OCI-M1 (cell line): Measurements from ENCODE around the gene USP3.
"Not testable (repeated sequence)": the region's sequence is repeated elsewhere in the genome, so short reads cannot be mapped to it uniquely, and the experiment has no call there.

ENCODE experiments used
- DNase-seq: peaks from one replicate; lab custom pipeline; 2025; lab: John Stamatoyannopoulos, UW

The USP3 gene

GRCh38 chr15:63475707-63476106, 28.7 kb upstream of the USP3 start:
- no peak for DNase-seq

- no peak for DNase-seq
These were observed 28.2 kb upstream of the USP3 start for GRCh38 chr15:63476229-63476632.

- no peak for DNase-seq
These were observed 26.1 kb upstream of the USP3 start for GRCh38 chr15:63478243-63478642.

- DNase-seq: no peak
These were observed 24.0 kb upstream of the USP3 start for GRCh38 chr15:63480441-63480821.

- no peak for DNase-seq
These were observed 23.1 kb upstream of the USP3 start for GRCh38 chr15:63481105-63481810.

GRCh38 chr15:63482874-63483323, 21.5 kb upstream of the USP3 start:
- no peak for DNase-seq

DNA sequence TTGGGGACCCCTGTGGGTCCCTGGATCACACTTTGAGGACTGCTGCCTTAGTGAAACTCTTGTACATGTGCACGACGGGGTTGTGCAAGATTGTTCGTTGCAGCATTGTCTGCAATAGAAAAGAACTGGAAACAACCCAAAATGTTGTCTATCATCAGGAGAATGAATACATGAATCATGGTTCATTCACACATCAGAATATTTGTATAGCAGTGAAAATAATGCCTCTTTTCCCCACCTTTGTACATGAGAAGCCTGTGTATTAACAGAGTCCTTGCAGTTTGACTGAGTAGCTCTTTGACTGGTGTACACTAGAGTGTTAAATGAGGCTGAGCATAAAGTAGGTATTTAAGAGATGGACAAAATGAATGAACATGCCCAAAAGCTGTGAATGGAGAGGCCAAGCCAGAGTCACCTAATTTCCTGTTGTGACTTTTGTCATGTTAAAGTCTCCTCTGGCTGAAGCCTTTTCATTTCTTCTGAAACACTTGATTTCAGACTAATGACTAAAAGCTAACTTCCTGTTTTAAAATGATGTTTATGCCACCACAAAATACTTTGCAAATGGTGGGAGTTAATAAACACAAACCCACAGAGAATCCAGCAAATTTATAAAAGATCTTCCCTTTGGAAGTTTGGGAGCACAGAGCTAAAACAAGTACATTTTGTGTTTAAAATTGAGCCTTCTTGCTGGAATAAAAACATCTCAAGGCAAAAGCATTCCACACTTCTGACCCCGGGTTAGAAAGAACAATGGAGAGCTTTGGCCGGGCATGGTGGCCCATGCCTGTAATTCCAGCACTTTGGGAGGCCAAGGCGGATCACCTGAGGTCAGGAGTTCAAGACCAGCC, 20.6 kb upstream of the USP3 start:
- peak; percentile 23 for DNase-seq

- DNase-seq: no peak
These were observed 19.8 kb upstream of the USP3 start for GRCh38 chr15:63484433-63485186.

GRCh38 chr15:63487076-63487757, 17.2 kb upstream of the USP3 start:
- DNase-seq: peak; percentile 95

- DNase-seq: not testable (repeated sequence)
These were observed 16.5 kb upstream of the USP3 start for GRCh38 chr15:63487758-63488397.

GRCh38 chr15:63488398-63488960, 15.9 kb upstream of the USP3 start:
- no peak for DNase-seq

GRCh38 chr15:63489352-63489751, 15.0 kb upstream of the USP3 start:
- no peak for DNase-seq

- DNase-seq: peak; percentile 42
These were observed 13.9 kb upstream of the USP3 start for GRCh38 chr15:63490345-63491034.

GRCh38 chr15:63491116-63491827, 13.1 kb upstream of the USP3 start:
- DNase-seq: peak; percentile 39

DNA sequence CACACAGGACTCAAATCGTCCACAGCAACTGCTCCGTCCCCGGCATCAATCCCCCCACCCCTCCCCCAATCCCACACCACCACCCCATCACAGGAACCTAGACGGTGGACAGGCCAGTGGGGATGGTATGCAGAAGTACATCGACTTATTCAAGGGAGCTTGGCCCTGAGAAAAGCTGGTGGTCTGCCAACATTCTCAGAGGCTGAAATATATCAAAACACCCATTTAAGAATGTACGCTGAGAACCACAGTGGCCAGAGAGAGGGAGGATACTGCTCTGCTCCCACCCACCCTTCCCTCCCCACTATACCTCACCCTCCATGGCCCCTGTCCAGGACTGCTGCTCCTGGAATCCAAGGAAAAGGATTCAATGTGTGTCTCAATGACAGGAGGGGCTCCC, 12.4 kb upstream of the USP3 start:
- DNase-seq: no peak

DNA sequence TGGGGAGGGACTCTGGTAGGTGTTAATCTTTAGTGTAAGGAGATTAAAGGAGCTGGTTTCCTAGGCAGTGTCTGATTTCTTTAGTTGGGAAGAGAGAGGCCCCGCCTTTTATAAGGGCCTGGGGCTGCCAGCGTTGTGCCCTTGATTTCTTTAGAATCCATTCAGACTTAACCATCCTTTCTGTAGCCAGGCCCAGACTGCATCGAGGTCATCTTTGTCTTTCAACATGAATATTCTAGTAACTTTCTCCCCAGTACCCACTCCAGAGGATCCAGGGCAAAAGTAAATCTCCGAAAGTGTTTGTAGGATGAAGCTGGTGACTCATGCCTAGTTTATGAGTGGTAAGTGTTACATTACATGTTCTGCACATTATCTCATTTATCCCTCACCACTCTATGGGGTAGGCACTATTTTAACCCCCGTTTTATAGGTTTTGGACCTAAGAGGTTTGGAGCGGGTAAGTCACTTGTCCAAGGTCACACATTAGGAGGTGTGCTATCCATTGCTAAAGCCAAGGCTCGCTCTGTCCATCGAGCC, 11.8 kb upstream of the USP3 start:
- no peak for DNase-seq

- DNase-seq: no peak
These were observed 11.0 kb upstream of the USP3 start for GRCh38 chr15:63493436-63493835.

GRCh38 chr15:63494408-63494807, 10.0 kb upstream of the USP3 start:
- DNase-seq: no peak

DNA sequence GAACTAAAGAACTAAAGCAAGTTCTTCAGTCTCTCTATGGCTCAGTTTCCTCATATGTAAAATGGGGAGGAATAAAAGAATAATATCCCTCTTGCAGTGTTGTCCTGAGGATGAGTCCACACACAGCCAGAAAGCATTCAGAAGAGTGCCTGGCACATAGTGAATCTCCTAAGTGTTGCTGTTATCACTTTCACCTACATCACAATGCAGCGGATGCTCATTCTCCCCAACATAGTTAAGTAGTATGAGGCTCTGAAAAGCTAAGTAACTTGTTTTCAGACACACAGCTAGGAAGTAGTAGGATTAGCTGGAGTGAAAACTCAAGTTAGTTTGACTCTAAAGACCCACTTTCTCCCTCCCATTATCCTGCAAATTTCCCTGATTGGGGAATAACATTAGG, 9.1 kb upstream of the USP3 start:
- no peak for DNase-seq
